Smooth muscle cell (in vitro differentiated cells): ENCODE data around the gene CACNA1B. TPM values are rescaled to one million over a fixed set of nuclear protein-coding genes. Genes with fewer than 3 reads are reported as not detected.

Source experiments
- DNase-seq: peaks from one replicate; lab custom pipeline; 2025; ENCODE audit not compliant: unreplicated experiment; lab: John Stamatoyannopoulos, UW
- H2AFZ ChIP-seq: fragments of 200-600 bp; sonication (generic); 2 replicates; pipeline ENCODE4 v1.6.0; 2016; ENCODE audit warnings: antibody characterized with exemption, low read depth, mild to moderate bottlenecking
- H3F3A ChIP-seq: fragments of 200-600 bp; sonication (generic); 2 replicates; pipeline ENCODE4 v1.6.0; 2017; ENCODE audit warnings: antibody characterized with exemption, low read depth
- H3K27ac ChIP-seq: fragments of 200-600 bp; sonication (generic); 2 replicates; pipeline ENCODE4 v1.5.1; 2016; ENCODE audit warnings: low read depth, mild to moderate bottlenecking
- H3K27me3 ChIP-seq: fragments of 200-600 bp; sonication (generic); 2 replicates; pipeline ENCODE4 v1.6.1; 2016; ENCODE audit warnings: low read depth, mild to moderate bottlenecking
- H3K36me3 ChIP-seq: fragments of 200-600 bp; sonication (generic); 2 replicates; pipeline ENCODE4 v1.5.1; 2016; ENCODE audit warnings: low read depth
- H3K4me1 ChIP-seq: fragments of 200-600 bp; sonication (generic); 2 replicates; pipeline ENCODE4 v1.5.1; 2016; ENCODE audit warnings: low read depth
- H3K4me2 ChIP-seq: fragments of 200-600 bp; sonication (generic); 2 replicates; pipeline ENCODE4 v1.6.0; 2016; ENCODE audit warnings: mild to moderate bottlenecking
- H3K4me3 ChIP-seq: fragments of 200-600 bp; sonication (generic); 2 replicates; pipeline ENCODE4 v1.5.1; 2016; ENCODE audit warnings: mild to moderate bottlenecking
- H3K79me2 ChIP-seq: fragments of 200-600 bp; sonication (generic); 2 replicates; pipeline ENCODE4 v1.6.0; 2016; ENCODE audit warnings: low read depth, mild to moderate bottlenecking
- H3K9ac ChIP-seq: fragments of 200-600 bp; sonication (generic); 2 replicates; pipeline ENCODE4 v1.6.0; 2016; ENCODE audit warnings: low read depth
- H3K9me3 ChIP-seq: fragments of 200-600 bp; sonication (generic); replicated peaks from 2 replicates; pipeline ENCODE4 v1.5.1; 2016; ENCODE audit warnings: low read depth
- H4K20me1 ChIP-seq: fragments of 200-600 bp; sonication (generic); 2 replicates; pipeline ENCODE4 v1.6.0; 2016; ENCODE audit warnings: low read depth
- CTCF ChIP-seq: fragments of 200-600 bp; sonication (generic); IDR thresholded peaks from 2 replicates; pipeline ENCODE4 v1.5.1; 2017; ENCODE audit warnings: borderline replicate concordance, mild to moderate bottlenecking, antibody characterized with exemption; ENCODE audit not compliant: insufficient read depth, poor library complexity, severe bottlenecking
- WGBS: methylation state at CpG from one replicate; pipeline ENCODE4 v1.1.7; 2016; ENCODE audit warnings: low lambda C conversion rate; 5-methylcytosine and 5-hydroxymethylcytosine counted together
- polyA plus RNA-seq: library from polyadenylated mRNA; unstranded; fragments of >200 nt; fragmentation: Nextera tagmentation; extraction: Ambion mirVana; gene quantifications from 2 replicates; pipeline ENCODE4 v1.2.1, GENCODE V29; 2016
- total RNA-seq: library from RNA; depleted of rRNA; stranded (reverse); fragments of >200 nt; gene quantifications from 2 replicates; pipeline ENCODE4 v1.2.3, GENCODE V29; 2014

Gene CACNA1B
- total and polyA plus RNA-seq, 2 experiments from 2014 or later: 0.09 to 0.23 TPM

- H3K36me3 ChIP-seq: no peaks in the 10 kb centered on the region
- no peaks in the 10 kb centered on the region for H3K4me1 ChIP-seq
- DNase-seq: no peak
- TF ChIP-seq CTCF: no peak
- 86% methylated on average over 15 of the region's 15 CpGs for WGBS
- H3F3A ChIP-seq: no peaks in the 10 kb centered on the region
- no peaks in the 10 kb centered on the region for H4K20me1 ChIP-seq
- no peak overlapping the region for H2AFZ ChIP-seq
- H3K4me2 ChIP-seq: no peak overlapping the region
- H3K9ac ChIP-seq: no peak overlapping the region
- H3K4me3 ChIP-seq: no peak overlapping the region
- no peak overlapping the region for H3K27ac ChIP-seq
- H3K9me3 ChIP-seq: no peaks in the 10 kb centered on the region
- H3K27me3 ChIP-seq: no peaks in the 10 kb centered on the region
- H3K79me2 ChIP-seq: no peaks in the 10 kb centered on the region
Measured at GRCh38 chr9:138007918-138008841, 130.6 kb downstream of the CACNA1B start.

DNA sequence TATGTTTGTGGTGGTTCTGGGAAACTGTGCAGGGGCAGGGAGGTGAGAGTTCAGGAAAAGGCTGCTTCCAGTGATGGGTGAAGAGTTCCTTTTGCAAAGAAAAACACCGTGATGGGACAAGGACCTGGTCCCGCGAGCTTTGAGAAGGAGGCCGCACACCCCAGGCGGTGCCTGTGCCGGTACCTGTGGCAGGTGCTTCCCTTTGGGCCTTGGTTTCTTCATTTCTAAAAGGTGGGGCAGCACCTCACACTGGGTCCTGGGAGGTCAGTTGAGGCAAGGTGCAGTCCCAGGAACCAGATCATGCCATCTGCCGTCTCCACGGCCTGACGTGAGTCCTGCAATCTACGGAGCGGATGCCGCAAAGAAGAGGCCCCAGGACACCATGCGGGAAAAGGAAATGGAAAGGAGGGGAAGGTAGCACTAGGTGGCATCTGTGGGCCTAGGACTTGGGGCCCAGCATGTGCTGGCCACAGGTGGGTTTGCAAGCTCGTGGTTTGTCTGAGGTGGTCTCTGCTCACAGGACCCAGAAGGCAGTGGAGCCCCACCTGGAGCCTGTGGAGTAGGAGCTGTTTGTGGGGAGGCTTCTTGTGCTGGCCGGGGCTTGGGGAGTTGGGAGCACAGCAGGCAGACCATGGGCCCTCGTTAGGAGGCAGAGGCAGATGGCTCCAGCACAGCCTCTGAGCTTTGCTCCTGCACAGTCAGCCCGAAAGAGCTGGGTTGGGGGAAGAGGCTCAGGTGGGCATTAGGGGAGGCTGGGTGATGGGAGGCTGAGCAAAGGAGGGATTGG lies 131.6 kb downstream of the CACNA1B start:
- no peak overlapping the region for H2AFZ ChIP-seq
- H3F3A ChIP-seq: no peaks in the 10 kb centered on the region
- no peak overlapping the region for H3K4me3 ChIP-seq
- no peaks in the 10 kb centered on the region for H3K36me3 ChIP-seq
- DNase-seq: no peak
- H3K27ac ChIP-seq: no peak overlapping the region
- no peaks in the 10 kb centered on the region for H3K9me3 ChIP-seq
- no peak overlapping the region for H3K9ac ChIP-seq
- no peaks in the 10 kb centered on the region for H3K79me2 ChIP-seq
- TF ChIP-seq CTCF: no peak
- no peak overlapping the region for H3K4me2 ChIP-seq
- no peaks in the 10 kb centered on the region for H3K4me1 ChIP-seq
- no peaks in the 10 kb centered on the region for H3K27me3 ChIP-seq
- no peaks in the 10 kb centered on the region for H4K20me1 ChIP-seq
- WGBS: 95% methylated on average over 17 of the region's 17 CpGs

GRCh38 chr9:138009803-138010690 lies 132.5 kb downstream of the CACNA1B start:
- no peaks in the 10 kb centered on the region for H3K79me2 ChIP-seq
- DNase-seq: no peak
- H3F3A ChIP-seq: no peaks in the 10 kb centered on the region
- H3K4me3 ChIP-seq: no peak overlapping the region
- WGBS: 89% methylated on average over 15 of the region's 16 CpGs
- no peak overlapping the region for H2AFZ ChIP-seq
- H3K4me1 ChIP-seq: no peaks in the 10 kb centered on the region
- no peaks in the 10 kb centered on the region for H3K27me3 ChIP-seq
- H3K4me2 ChIP-seq: no peak overlapping the region
- no peak for TF ChIP-seq CTCF
- H3K9ac ChIP-seq: no peak overlapping the region
- H4K20me1 ChIP-seq: no peaks in the 10 kb centered on the region
- no peaks in the 10 kb centered on the region for H3K9me3 ChIP-seq
- no peak overlapping the region for H3K27ac ChIP-seq
- no peaks in the 10 kb centered on the region for H3K36me3 ChIP-seq
